Esophagus muscularis mucosa (tissue), 4 donors: ENCODE data around the gene HIF1AN.

Source experiments
- EP300 ChIP-seq: sonication (generic); formaldehyde crosslinking; IDR thresholded peaks from one replicate; pipeline ENCODE4 v1.6.1; 2017; ENCODE audit warnings: antibody characterized with exemption
- POLR2A ChIP-seq: fragments of 450-650 bp; IDR thresholded peaks from one replicate; pipeline ENCODE4 v1.6.1; 2017; ENCODE audit warnings: antibody characterized with exemption, moderate library complexity, mild to moderate bottlenecking, low read depth
- POLR2AphosphoS5 ChIP-seq, 2 donors: sonication (generic); formaldehyde crosslinking; IDR thresholded peaks; one replicate each; pipeline ENCODE4 v1.6.1; 2017; ENCODE audit warnings: antibody characterized with exemption in 2 of 2
- TF ChIP-seq, protein P1 (sequence below), 3 experiments: fragments of 200-600 bp in 2 of 3; fragments of 450-650 bp in 1 of 3; sonication (generic) in 2 of 3; IDR thresholded peaks; one replicate each; pipeline ENCODE4 v1.5.1; 2017 to 2019; ENCODE audit warnings: antibody characterized with exemption in 3 of 3, mild to moderate bottlenecking in 2 of 3, moderate library complexity in 1 of 3

- TF ChIP-seq, protein P1, sequence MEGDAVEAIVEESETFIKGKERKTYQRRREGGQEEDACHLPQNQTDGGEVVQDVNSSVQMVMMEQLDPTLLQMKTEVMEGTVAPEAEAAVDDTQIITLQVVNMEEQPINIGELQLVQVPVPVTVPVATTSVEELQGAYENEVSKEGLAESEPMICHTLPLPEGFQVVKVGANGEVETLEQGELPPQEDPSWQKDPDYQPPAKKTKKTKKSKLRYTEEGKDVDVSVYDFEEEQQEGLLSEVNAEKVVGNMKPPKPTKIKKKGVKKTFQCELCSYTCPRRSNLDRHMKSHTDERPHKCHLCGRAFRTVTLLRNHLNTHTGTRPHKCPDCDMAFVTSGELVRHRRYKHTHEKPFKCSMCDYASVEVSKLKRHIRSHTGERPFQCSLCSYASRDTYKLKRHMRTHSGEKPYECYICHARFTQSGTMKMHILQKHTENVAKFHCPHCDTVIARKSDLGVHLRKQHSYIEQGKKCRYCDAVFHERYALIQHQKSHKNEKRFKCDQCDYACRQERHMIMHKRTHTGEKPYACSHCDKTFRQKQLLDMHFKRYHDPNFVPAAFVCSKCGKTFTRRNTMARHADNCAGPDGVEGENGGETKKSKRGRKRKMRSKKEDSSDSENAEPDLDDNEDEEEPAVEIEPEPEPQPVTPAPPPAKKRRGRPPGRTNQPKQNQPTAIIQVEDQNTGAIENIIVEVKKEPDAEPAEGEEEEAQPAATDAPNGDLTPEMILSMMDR (IDR thresholded peaks at IDR 0.05), result no peak
- TF ChIP-seq POLR2A (no peak), POLR2AphosphoS5 (IDR thresholded peaks at IDR 0.05) (no peak), EP300 (no peak)
These were observed 34.8 kb downstream of the HIF1AN start for GRCh38 chr10:100570506-100570905.
